ENCODE data around the gene CCDC138.
"Not testable (repeated sequence)": the region's sequence is repeated elsewhere in the genome, so short reads cannot be mapped to it uniquely, and the experiment has no call there.

The CCDC138 gene
- total RNA-seq = 4.0 to 14.3 (median 10.6) reads per million in 9 experiments

- Mint-ChIP-seq H3K27me3 (no peaks in the 10 kb centered on the region), H3K4me3 (peak within 1 kb of the TSS; percentile 89 to 98), H3K36me3 (ENCODE audit: insufficient read depth) (peaks cover 33% of the 10 kb centered on the region), H3K9me3 (no peaks in the 10 kb centered on the region), H3K27ac (peak within 1 kb of the TSS; percentile 89 to 98), H3K4me1 (ENCODE audit: low read depth in 2 of 2) (peaks cover 9 to 11% of the 10 kb centered on the region in 2 donors)
- DNase-seq = peak; percentile 92
- ATAC-seq (replicated peaks) = peak; percentile 96
Observed at GRCh38 chr2:108786354-108787215, at the start of gene CCDC138. CCDC138 (plus strand) TSS chr2:108786771; CDS start chr2:108786823, 52 bp downstream.

GRCh38 chr2:108757973-108758372 lies 28.6 kb upstream of the CCDC138 start:
- not testable (repeated sequence) for H3K27me3 Mint-ChIP-seq; H3K4me3 Mint-ChIP-seq; ATAC-seq (replicated peaks); DNase-seq; H3K9me3 Mint-ChIP-seq; H3K4me1 Mint-ChIP-seq (ENCODE audit: low read depth in 2 of 2)
- Mint-ChIP-seq H3K27ac (peak overlapping the region in 1 of 2 donors; percentile 44), H3K36me3 (ENCODE audit: insufficient read depth) (peaks cover 70% of the 10 kb centered on the region)

- H3K36me3 Mint-ChIP-seq (ENCODE audit: insufficient read depth) = peaks cover 58% of the 10 kb centered on the region
Observed at GRCh38 chr2:108762618-108763017, 24.0 kb upstream of the CCDC138 start.

GRCh38 chr2:108766671-108767070 lies 19.9 kb upstream of the CCDC138 start:
- not testable (repeated sequence) for H3K4me1 Mint-ChIP-seq (ENCODE audit: low read depth in 2 of 2); H3K27ac Mint-ChIP-seq; ATAC-seq (replicated peaks); H3K27me3 Mint-ChIP-seq; DNase-seq; H3K4me3 Mint-ChIP-seq; H3K9me3 Mint-ChIP-seq
- H3K36me3 Mint-ChIP-seq (ENCODE audit: insufficient read depth) = peaks cover 52% of the 10 kb centered on the region

More at GRCh38 chr2:108762618-108763017, 24.0 kb upstream of the CCDC138 start:
- not testable (repeated sequence) for DNase-seq; H3K27ac Mint-ChIP-seq; H3K4me1 Mint-ChIP-seq (ENCODE audit: low read depth in 2 of 2); H3K9me3 Mint-ChIP-seq; H3K4me3 Mint-ChIP-seq; H3K27me3 Mint-ChIP-seq; ATAC-seq (replicated peaks)

GRCh38 chr2:108767859-108768258 lies 18.7 kb upstream of the CCDC138 start:
- not testable (repeated sequence) for ATAC-seq (replicated peaks); H3K4me1 Mint-ChIP-seq (ENCODE audit: low read depth in 2 of 2); H3K27ac Mint-ChIP-seq; H3K9me3 Mint-ChIP-seq; H3K4me3 Mint-ChIP-seq; DNase-seq; H3K27me3 Mint-ChIP-seq
- peaks cover 59% of the 10 kb centered on the region for H3K36me3 Mint-ChIP-seq (ENCODE audit: insufficient read depth)

GRCh38 chr2:108776475-108776874 lies 10.1 kb upstream of the CCDC138 start:
- Mint-ChIP-seq H3K9me3 (no peaks in the 10 kb centered on the region), H3K4me1 (ENCODE audit: low read depth in 2 of 2) (no peaks in the 10 kb centered on the region), H3K4me3 (no peak overlapping the region), H3K36me3 (ENCODE audit: insufficient read depth) (peaks cover 89% of the 10 kb centered on the region), H3K27me3 (no peaks in the 10 kb centered on the region), H3K27ac (no peak overlapping the region)
- no peak for ATAC-seq (replicated peaks)
- no peak for DNase-seq

- no peak for DNase-seq
- ATAC-seq (replicated peaks) = no peak
- no peak overlapping the region for H3K4me3 Mint-ChIP-seq
- H3K27me3 Mint-ChIP-seq = no peaks in the 10 kb centered on the region
- no peaks in the 10 kb centered on the region for H3K9me3 Mint-ChIP-seq
- peaks cover 88% of the 10 kb centered on the region for H3K36me3 Mint-ChIP-seq (ENCODE audit: insufficient read depth)
- peak overlapping the region in 1 of 2 donors; percentile 84 for H3K27ac Mint-ChIP-seq
- H3K4me1 Mint-ChIP-seq (ENCODE audit: low read depth in 2 of 2) = no peaks in the 10 kb centered on the region
Observed at GRCh38 chr2:108778857-108779256, 7.7 kb upstream of the CCDC138 start.

GRCh38 chr2:108786008-108786353 lies 590 bp upstream of the CCDC138 start:
- no peak for ATAC-seq (replicated peaks)
- H3K27ac Mint-ChIP-seq = peak overlapping the region; percentile 89 to 98

GRCh38 chr2:108787216-108787541 lies 608 bp downstream of the CCDC138 start:
- no peaks in the 10 kb centered on the region for H3K9me3 Mint-ChIP-seq
- H3K4me3 Mint-ChIP-seq = peak overlapping the region; percentile 89 to 98
- H3K36me3 Mint-ChIP-seq (ENCODE audit: insufficient read depth) = peaks cover 28% of the 10 kb centered on the region

More at GRCh38 chr2:108786008-108786353, 590 bp upstream of the CCDC138 start:
- H3K4me1 Mint-ChIP-seq (ENCODE audit: low read depth in 2 of 2) = peaks cover 9 to 11% of the 10 kb centered on the region in 2 donors
- no peaks in the 10 kb centered on the region for H3K27me3 Mint-ChIP-seq
- peak overlapping the region; percentile 89 to 98 for H3K4me3 Mint-ChIP-seq
- H3K36me3 Mint-ChIP-seq (ENCODE audit: insufficient read depth) = peaks cover 36% of the 10 kb centered on the region
- H3K9me3 Mint-ChIP-seq = no peaks in the 10 kb centered on the region
- DNase-seq = no peak

GRCh38 chr2:108803045-108803736 lies 16.6 kb downstream of the CCDC138 start:
- no peak for ATAC-seq (replicated peaks)
- no peak for DNase-seq
- Mint-ChIP-seq H3K9me3 (no peaks in the 10 kb centered on the region), H3K27me3 (no peaks in the 10 kb centered on the region), H3K4me3 (no peak overlapping the region), H3K27ac (no peak overlapping the region), H3K36me3 (ENCODE audit: insufficient read depth) (peaks cover 4% of the 10 kb centered on the region), H3K4me1 (ENCODE audit: low read depth in 2 of 2) (no peaks in the 10 kb centered on the region)

More at GRCh38 chr2:108787216-108787541, 608 bp downstream of the CCDC138 start:
- Mint-ChIP-seq H3K27ac (peak overlapping the region in 1 of 2 donors; percentile 64), H3K27me3 (no peaks in the 10 kb centered on the region), H3K4me1 (ENCODE audit: low read depth in 2 of 2) (peaks cover 9 to 11% of the 10 kb centered on the region in 2 donors)
- ATAC-seq (replicated peaks) (no peak), DNase-seq (no peak)

GRCh38 chr2:108805032-108805431 lies 18.5 kb downstream of the CCDC138 start:
- ATAC-seq (replicated peaks) = no peak
- H3K4me3 Mint-ChIP-seq = no peak overlapping the region
- H3K27me3 Mint-ChIP-seq = no peaks in the 10 kb centered on the region
- H3K27ac Mint-ChIP-seq = no peak overlapping the region
- no peak for DNase-seq
- peaks cover 6% of the 10 kb centered on the region for H3K36me3 Mint-ChIP-seq (ENCODE audit: insufficient read depth)
- no peaks in the 10 kb centered on the region for H3K4me1 Mint-ChIP-seq (ENCODE audit: low read depth in 2 of 2)
- peaks cover 0 to 10% of the 10 kb centered on the region in 2 donors for H3K9me3 Mint-ChIP-seq

- H3K36me3 Mint-ChIP-seq (ENCODE audit: insufficient read depth) = peaks cover 9% of the 10 kb centered on the region
Observed at GRCh38 chr2:108805782-108806181, 19.2 kb downstream of the CCDC138 start.

GRCh38 chr2:108806371-108807113 lies 20.0 kb downstream of the CCDC138 start:
- no peak overlapping the region for H3K4me3 Mint-ChIP-seq
- H3K27me3 Mint-ChIP-seq = no peaks in the 10 kb centered on the region
- DNase-seq (no peak), ATAC-seq (replicated peaks) (no peak)
- H3K27ac Mint-ChIP-seq = peak overlapping the region in 1 of 2 donors; percentile 6
- H3K9me3 Mint-ChIP-seq = peaks cover 2 to 10% of the 10 kb centered on the region in 2 donors
- H3K4me1 Mint-ChIP-seq (ENCODE audit: low read depth in 2 of 2) = no peaks in the 10 kb centered on the region
- H3K36me3 Mint-ChIP-seq (ENCODE audit: insufficient read depth) = peaks cover 12% of the 10 kb centered on the region

More at GRCh38 chr2:108805782-108806181, 19.2 kb downstream of the CCDC138 start:
- no peaks in the 10 kb centered on the region for H3K27me3 Mint-ChIP-seq
- peaks cover 2 to 10% of the 10 kb centered on the region in 2 donors for H3K9me3 Mint-ChIP-seq
- ATAC-seq (replicated peaks) (no peak), DNase-seq (no peak)
- H3K27ac Mint-ChIP-seq = peak overlapping the region in 1 of 2 donors; percentile 6
- H3K4me3 Mint-ChIP-seq = no peak overlapping the region
- no peaks in the 10 kb centered on the region for H3K4me1 Mint-ChIP-seq (ENCODE audit: low read depth in 2 of 2)
